NCI-H2107 treated with DMSO at 0.1 percent for 48 hours (cell line): ENCODE data around the gene KCNJ12.
"Not testable (repeated sequence)": the region's sequence is repeated elsewhere in the genome, so short reads cannot be mapped to it uniquely, and the experiment has no call there.

Source experiments
- DNase-seq: peaks from one replicate; lab custom pipeline; 2025; ENCODE audit not compliant: unreplicated experiment; lab: John Stamatoyannopoulos, UW

KCNJ12 gene

GRCh38 chr17:21382560-21383495, 6.7 kb downstream of the KCNJ12 start:
- no peak for DNase-seq

GRCh38 chr17:21385281-21385845, 9.2 kb downstream of the KCNJ12 start:
- DNase-seq = no peak

GRCh38 chr17:21387616-21388015, 11.5 kb downstream of the KCNJ12 start:
- no peak for DNase-seq

- DNase-seq = no peak
These were observed 11.9 kb downstream of the KCNJ12 start for GRCh38 chr17:21388066-21388465.

- DNase-seq = no peak
These were observed 12.8 kb downstream of the KCNJ12 start for GRCh38 chr17:21388944-21389343.

GRCh38 chr17:21389394-21389793, 13.2 kb downstream of the KCNJ12 start:
- no peak for DNase-seq

- DNase-seq = no peak
These were observed 14.1 kb downstream of the KCNJ12 start for GRCh38 chr17:21390294-21390693.

GRCh38 chr17:21392266-21392665, 16.1 kb downstream of the KCNJ12 start:
- no peak for DNase-seq

GRCh38 chr17:21394265-21394664, 18.1 kb downstream of the KCNJ12 start:
- no peak for DNase-seq

- DNase-seq = no peak
These were observed 19.6 kb downstream of the KCNJ12 start for GRCh38 chr17:21395764-21396163.

GRCh38 chr17:21396237-21396636, 20.1 kb downstream of the KCNJ12 start:
- DNase-seq = no peak

GRCh38 chr17:21397341-21398190, 21.4 kb downstream of the KCNJ12 start:
- DNase-seq = no peak

- DNase-seq = no peak
These were observed 23.5 kb downstream of the KCNJ12 start for GRCh38 chr17:21399474-21400186.

- not testable (repeated sequence) for DNase-seq
These were observed 24.0 kb downstream of the KCNJ12 start for GRCh38 chr17:21400187-21400569.

- DNase-seq = no peak
These were observed 24.8 kb downstream of the KCNJ12 start for GRCh38 chr17:21400816-21401593.

- DNase-seq = not testable (repeated sequence)
These were observed 26.0 kb downstream of the KCNJ12 start for GRCh38 chr17:21402166-21402571.

- DNase-seq = not testable (repeated sequence)
These were observed 26.8 kb downstream of the KCNJ12 start for GRCh38 chr17:21402926-21403325.

- not testable (repeated sequence) for DNase-seq
These were observed 27.9 kb downstream of the KCNJ12 start for GRCh38 chr17:21404106-21404505.

GRCh38 chr17:21404539-21404938, 28.4 kb downstream of the KCNJ12 start:
- not testable (repeated sequence) for DNase-seq
